GM12892 (cell line): ENCODE measurements around the gene MYO10.

ENCODE experiments used
- POLR2A ChIP-seq: IDR thresholded peaks from 2 replicates; pipeline ENCODE4 v1.6.1; 2011; ENCODE audit warnings: low read depth, low read length, control low read depth
- POLR2AphosphoS5 ChIP-seq: IDR thresholded peaks from 2 replicates; pipeline ENCODE4 v1.6.1; 2011; ENCODE audit warnings: low read depth, low read length, control low read depth
- TAF1 ChIP-seq: IDR thresholded peaks from 2 replicates; pipeline ENCODE4 v1.6.1; 2011; ENCODE audit warnings: low read depth, mild to moderate bottlenecking, control low read depth, low read length, borderline replicate concordance

DNA sequence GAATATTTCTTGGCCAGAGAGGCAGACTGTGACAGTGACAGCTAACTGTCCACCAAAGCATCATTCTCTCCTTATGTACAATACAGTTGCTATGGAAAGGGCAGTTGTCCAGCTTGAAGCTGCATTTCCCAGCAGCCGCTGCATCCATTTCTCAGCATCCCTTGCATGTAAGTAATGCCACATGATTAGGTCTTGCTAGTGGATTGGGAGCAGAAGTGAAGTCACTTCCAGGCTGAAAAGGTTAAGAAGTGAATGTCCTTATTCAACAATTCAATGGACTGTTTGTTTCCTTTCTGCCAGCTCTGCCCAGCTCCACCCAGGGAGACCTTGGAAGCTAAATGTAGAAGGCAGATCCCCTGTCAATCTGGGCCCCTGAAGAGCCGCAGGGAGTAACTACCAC lies 293.2 kb downstream of the MYO10 start:
- TF ChIP-seq POLR2A (no peak), TAF1 (no peak), POLR2AphosphoS5 (no peak)
